Neural progenitor cell (in vitro differentiated cells): ENCODE measurements around the gene ABHD5. TPM values are rescaled to one million over a fixed set of nuclear protein-coding genes. Genes with fewer than 3 reads are reported as not detected.

Source experiments
- DNase-seq: peaks from one replicate; pipeline ENCODE4 v3.0.0-alpha.2; 2016; ENCODE audit warnings: low spot score
- H2AFZ ChIP-seq: fragments of 200-600 bp; sonication (generic); replicated peaks from 2 replicates; pipeline ENCODE4 v1.6.1; 2016; ENCODE audit warnings: antibody characterized with exemption
- H3F3A ChIP-seq: fragments of 200-600 bp; sonication (generic); 2 replicates; pipeline ENCODE4 v1.6.1; 2016; ENCODE audit warnings: antibody characterized with exemption, low read depth
- H3K27ac ChIP-seq: fragments of 200-600 bp; sonication (generic); 2 replicates; pipeline ENCODE4 v1.5.1; 2016; ENCODE audit warnings: mild to moderate bottlenecking
- H3K27me3 ChIP-seq: fragments of 200-600 bp; sonication (generic); 2 replicates; pipeline ENCODE4 v1.6.1; 2016; ENCODE audit warnings: mild to moderate bottlenecking, moderate library complexity
- H3K36me3 ChIP-seq: fragments of 200-600 bp; sonication (generic); 2 replicates; pipeline ENCODE4 v1.5.1; 2016
- H3K4me1 ChIP-seq: fragments of 200-600 bp; sonication (generic); 2 replicates; pipeline ENCODE4 v1.6.1; 2016; ENCODE audit warnings: mixed run types
- H3K4me2 ChIP-seq: fragments of 200-600 bp; sonication (generic); 2 replicates; pipeline ENCODE4 v1.6.1; 2016
- H3K4me3 ChIP-seq: fragments of 200-600 bp; sonication (generic); 2 replicates; pipeline ENCODE4 v1.5.1; 2016
- H3K79me2 ChIP-seq: fragments of 200-600 bp; sonication (generic); 2 replicates; pipeline ENCODE4 v1.6.1; 2016; ENCODE audit warnings: low read depth
- H3K9ac ChIP-seq: fragments of 200-600 bp; sonication (generic); 2 replicates; pipeline ENCODE4 v1.6.1; 2016
- H3K9me3 ChIP-seq: fragments of 200-600 bp; sonication (generic); 2 replicates; pipeline ENCODE4 v1.5.1; 2016; ENCODE audit warnings: low read depth
- H4K20me1 ChIP-seq: fragments of 200-600 bp; sonication (generic); 2 replicates; pipeline ENCODE4 v1.6.1; 2016; ENCODE audit warnings: low read depth
- H3K27ac Mint-ChIP-seq: 3 replicates; pipeline ENCODE4 v1.8.0; 2021; ENCODE audit warnings: mixed read lengths
- H3K27me3 Mint-ChIP-seq: 2 replicates; pipeline ENCODE4 v1.8.0; 2022; ENCODE audit warnings: low read depth, mild to moderate bottlenecking, inconsistent platforms, moderate library complexity, mixed read lengths; ENCODE audit not compliant: insufficient read depth
- H3K36me3 Mint-ChIP-seq: 3 replicates; pipeline ENCODE4 v1.8.0; 2021; ENCODE audit warnings: mixed read lengths
- H3K4me1 Mint-ChIP-seq: 3 replicates; pipeline ENCODE4 v1.8.0; 2021; ENCODE audit warnings: mixed read lengths
- H3K4me3 Mint-ChIP-seq: 3 replicates; pipeline ENCODE4 v1.8.0; 2021; ENCODE audit warnings: mild to moderate bottlenecking, moderate library complexity, mixed read lengths
- H3K9me3 Mint-ChIP-seq: 3 replicates; pipeline ENCODE4 v1.8.0; 2020; ENCODE audit warnings: mixed read lengths
- CTCF ChIP-seq: fragments of 200-600 bp; sonication (generic); IDR thresholded peaks from 2 replicates; pipeline ENCODE4 v1.5.1; 2017; ENCODE audit warnings: antibody characterized with exemption, mild to moderate bottlenecking
- EZH2 ChIP-seq: fragments of 200-600 bp; sonication (generic); IDR thresholded peaks from 2 replicates; pipeline ENCODE4 v1.6.1; 2017; ENCODE audit warnings: antibody characterized with exemption, mild to moderate bottlenecking, moderate library complexity
- EZH2phosphoT487 ChIP-seq: fragments of 200-600 bp; sonication (generic); IDR thresholded peaks from 2 replicates; pipeline ENCODE4 v1.6.1; 2017; ENCODE audit warnings: antibody characterized with exemption
- total RNA-seq: library from RNA; depleted of rRNA; stranded (reverse); fragments of >200 nt; gene quantifications from 2 replicates; pipeline ENCODE4 v1.2.3, GENCODE V29; 2015; ENCODE audit warnings: low replicate concordance

Gene ABHD5
- total RNA-seq, 1 donor from 2014 or later, result 9.1 TPM

DNA sequence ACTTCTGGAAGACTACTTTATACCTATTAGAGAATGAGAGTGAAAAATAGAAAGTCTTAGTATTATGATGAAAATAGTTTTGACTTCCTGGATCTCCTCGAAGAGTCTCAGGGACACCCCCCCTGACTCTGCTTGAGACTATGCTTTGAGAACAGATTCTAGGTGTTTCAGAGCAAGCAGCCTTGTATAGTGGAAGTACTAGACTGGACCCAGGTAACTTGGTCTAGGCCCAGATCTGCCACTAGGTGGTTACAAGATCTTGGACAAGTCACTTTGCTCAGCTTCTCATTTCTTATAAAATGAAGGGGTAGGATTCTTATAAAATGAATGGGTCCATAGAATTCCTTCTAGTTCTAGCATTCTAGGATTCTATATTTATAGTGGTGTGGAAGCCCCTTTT lies 9.1 kb downstream of the ABHD5 start:
- H3K79me2 ChIP-seq, result peaks cover 33% of the 10 kb centered on the region
- H3K27me3 ChIP-seq, result no peaks in the 10 kb centered on the region
- H3K4me2 ChIP-seq, result no peak overlapping the region
- no peak overlapping the region for H3K4me3 ChIP-seq
- no peaks in the 10 kb centered on the region for H3K9me3 Mint-ChIP-seq
- H3K4me1 ChIP-seq, result peaks cover 17% of the 10 kb centered on the region
- TF ChIP-seq EZH2phosphoT487 (no peak), EZH2 (no peak), CTCF (peak; percentile 30)
- no peaks in the 10 kb centered on the region for H3F3A ChIP-seq
- H4K20me1 ChIP-seq, result no peaks in the 10 kb centered on the region
- H3K27ac ChIP-seq, result no peak overlapping the region
- peak; percentile 10 for DNase-seq
- no peak overlapping the region for H3K9ac ChIP-seq
- H3K36me3 Mint-ChIP-seq, result peaks cover 3% of the 10 kb centered on the region
- no peaks in the 10 kb centered on the region for H3K4me1 Mint-ChIP-seq
- no peak overlapping the region for H3K27ac Mint-ChIP-seq
- H2AFZ ChIP-seq, result no peak overlapping the region
- no peak overlapping the region for H3K4me3 Mint-ChIP-seq
- peaks cover 2% of the 10 kb centered on the region for H3K27me3 Mint-ChIP-seq
- H3K9me3 ChIP-seq, result no peaks in the 10 kb centered on the region
- no peaks in the 10 kb centered on the region for H3K36me3 ChIP-seq

GRCh38 chr3:43704697-43705096 lies 14.0 kb downstream of the ABHD5 start:
- no peak overlapping the region for H3K9ac ChIP-seq
- no peaks in the 10 kb centered on the region for H3F3A ChIP-seq
- no peak for TF ChIP-seq EZH2phosphoT487
- Mint-ChIP-seq H3K4me1 (no peaks in the 10 kb centered on the region), H3K4me3 (no peak overlapping the region), H3K36me3 (peaks cover 4% of the 10 kb centered on the region), H3K27me3 (peaks cover 2% of the 10 kb centered on the region), H3K9me3 (no peaks in the 10 kb centered on the region), H3K27ac (no peak overlapping the region)
- H3K27me3 ChIP-seq, result no peaks in the 10 kb centered on the region
- H3K4me3 ChIP-seq, result no peak overlapping the region
- no peak overlapping the region for H2AFZ ChIP-seq
- no peaks in the 10 kb centered on the region for H3K4me1 ChIP-seq
- DNase-seq, result no peak
- no peaks in the 10 kb centered on the region for H3K79me2 ChIP-seq
- H3K27ac ChIP-seq, result no peak overlapping the region
- H3K9me3 ChIP-seq, result no peaks in the 10 kb centered on the region
- H4K20me1 ChIP-seq, result no peaks in the 10 kb centered on the region
- no peaks in the 10 kb centered on the region for H3K36me3 ChIP-seq
- H3K4me2 ChIP-seq, result no peak overlapping the region

DNA sequence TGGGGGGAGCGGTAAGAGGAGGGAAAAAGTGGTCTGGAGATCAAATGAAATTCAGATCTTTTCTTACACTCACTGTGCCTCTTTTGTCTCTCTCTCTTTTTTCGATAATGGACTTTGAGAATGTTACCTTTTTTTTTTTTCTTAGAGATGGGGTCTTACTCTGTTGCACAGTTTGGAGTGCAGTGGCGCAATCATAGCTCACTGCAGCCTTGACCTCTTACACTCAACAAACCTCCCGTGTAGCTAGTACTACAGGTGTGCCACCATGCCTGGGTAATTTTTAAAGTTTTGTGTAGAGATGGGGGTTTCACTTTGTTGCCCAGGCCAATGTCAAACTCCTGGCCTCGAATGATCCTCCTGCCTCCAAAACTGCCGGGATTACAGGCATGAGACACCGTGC lies 15.6 kb downstream of the ABHD5 start:
- TF ChIP-seq EZH2phosphoT487 (no peak), EZH2 (no peak), CTCF (no peak)
- no peak overlapping the region for H3K27ac Mint-ChIP-seq
- H4K20me1 ChIP-seq, result no peaks in the 10 kb centered on the region

DNA sequence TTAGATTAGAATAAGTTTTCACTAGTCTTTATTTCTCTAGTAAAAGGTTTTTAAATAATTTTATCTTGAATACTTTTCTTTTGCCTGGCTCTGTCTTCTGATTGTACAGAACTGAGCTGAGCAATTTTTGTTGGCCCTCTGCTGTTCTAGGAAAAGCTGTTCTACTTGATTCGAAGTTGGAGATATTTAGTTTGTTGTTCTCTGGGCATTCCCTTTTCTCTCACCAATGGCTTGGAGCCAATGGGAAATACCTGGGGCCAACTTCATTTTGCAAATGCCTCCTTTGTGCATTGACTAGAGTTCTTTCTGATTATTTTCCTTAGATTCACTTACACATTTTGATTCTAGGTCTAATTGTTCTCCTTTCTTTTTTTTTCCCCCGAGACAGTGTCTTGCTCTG lies 16.5 kb downstream of the ABHD5 start:
- H3K79me2 ChIP-seq, result no peaks in the 10 kb centered on the region
- H3K27me3 ChIP-seq, result no peaks in the 10 kb centered on the region
- H3K27ac Mint-ChIP-seq, result no peak overlapping the region
- H3K9ac ChIP-seq, result no peak overlapping the region
- no peaks in the 10 kb centered on the region for H3K27me3 Mint-ChIP-seq
- H3K4me1 ChIP-seq, result no peaks in the 10 kb centered on the region
- no peak overlapping the region for H3K4me3 ChIP-seq
- no peaks in the 10 kb centered on the region for H4K20me1 ChIP-seq
- no peak overlapping the region for H3K4me2 ChIP-seq
- no peaks in the 10 kb centered on the region for H3F3A ChIP-seq
- H3K4me1 Mint-ChIP-seq, result no peaks in the 10 kb centered on the region
- peaks cover 1% of the 10 kb centered on the region for H3K36me3 Mint-ChIP-seq
- DNase-seq, result no peak
- H3K9me3 ChIP-seq, result no peaks in the 10 kb centered on the region
- no peak overlapping the region for H3K4me3 Mint-ChIP-seq
- H3K9me3 Mint-ChIP-seq, result no peaks in the 10 kb centered on the region
- no peaks in the 10 kb centered on the region for H3K36me3 ChIP-seq
- H3K27ac ChIP-seq, result no peak overlapping the region
- H2AFZ ChIP-seq, result no peak overlapping the region
- TF ChIP-seq EZH2phosphoT487 (no peak), EZH2 (no peak), CTCF (no peak)

More for the DNA sequence above, 15.6 kb downstream of the ABHD5 start:
- Histone ChIP-seq H3K4me3 (no peak overlapping the region), H3F3A (no peaks in the 10 kb centered on the region), H3K9ac (no peak overlapping the region), H3K4me2 (no peak overlapping the region), H3K27me3 (no peaks in the 10 kb centered on the region), H3K9me3 (no peaks in the 10 kb centered on the region), H2AFZ (no peak overlapping the region), H3K27ac (no peak overlapping the region), H3K79me2 (no peaks in the 10 kb centered on the region), H3K36me3 (no peaks in the 10 kb centered on the region), H3K4me1 (no peaks in the 10 kb centered on the region)
- no peak for DNase-seq
- Mint-ChIP-seq H3K4me3 (no peak overlapping the region), H3K9me3 (no peaks in the 10 kb centered on the region), H3K36me3 (peaks cover 1% of the 10 kb centered on the region), H3K27me3 (no peaks in the 10 kb centered on the region), H3K4me1 (no peaks in the 10 kb centered on the region)
